Thyroid gland (tissue), 4 donors: ENCODE data around the gene SLC25A13. TPM values are rescaled to one million over a fixed set of nuclear protein-coding genes. Genes with fewer than 3 reads are reported as not detected.

Experiments
- DNase-seq, 2 donors: peaks; one replicate each; pipeline ENCODE4 v3.0.0-alpha.2; 2019
- H3K27ac ChIP-seq, 3 donors: fragments of 200-600 bp; sonication (generic); 1 replicate in 2 of 3; 2 replicates in 1 of 3; pipeline ENCODE4 v1.5.1; 2016 to 2019; ENCODE audit warnings: mild to moderate bottlenecking in 1 of 3, moderate library complexity in 1 of 3
- H3K27me3 ChIP-seq: fragments of 200-600 bp; sonication (generic); one replicate; pipeline ENCODE4 v1.5.1; 2019
- H3K36me3 ChIP-seq, 2 donors: fragments of 200-600 bp; sonication (generic); one replicate each; pipeline ENCODE4 v1.5.1; 2016 to 2019
- H3K4me1 ChIP-seq, 2 donors: fragments of 200-600 bp; sonication (generic); one replicate each; pipeline ENCODE4 v1.5.1; 2017 to 2019
- H3K4me3 ChIP-seq, 3 donors: fragments of 200-600 bp; sonication (generic); replicated peaks in 1 of 3; 1 replicate in 2 of 3; 2 replicates in 1 of 3; pipeline ENCODE4 v1.5.1; 2016; ENCODE audit warnings: mild to moderate bottlenecking in 1 of 3
- H3K9me3 ChIP-seq: fragments of 200-600 bp; sonication (generic); one replicate; pipeline ENCODE4 v1.5.1; 2017
- POLR2A ChIP-seq, 2 donors: fragments of 450-650 bp; IDR thresholded peaks; one replicate each; pipeline ENCODE4 v1.6.1; 2017; ENCODE audit warnings: antibody characterized with exemption in 2 of 2, mild to moderate bottlenecking in 2 of 2, moderate library complexity in 1 of 2
- WGBS, 2 donors: methylation state at CpG; one replicate each; pipeline ENCODE4 v1.1.5; 2017; 5-methylcytosine and 5-hydroxymethylcytosine counted together
- intact Hi-C: fragments of 100-400 bp; cut with DNase I; formaldehyde crosslinking; loops from one replicate; pipeline ENCODE4 v1.15.1; 2023
- total RNA-seq, 4 donors: library from RNA; depleted of rRNA; stranded (reverse); fragments of >200 nt; gene quantifications; one replicate each; pipeline ENCODE4 v1.2.3, GENCODE V29; 2016
- TF ChIP-seq, protein P1 (sequence below), 6 experiments: fragments of 200-600 bp in 3 of 6; fragments of 450-650 bp in 3 of 6; sonication (generic) in 3 of 6; IDR thresholded peaks; one replicate each; pipeline ENCODE4 v1.5.1; 2016 to 2019; ENCODE audit warnings: antibody characterized with exemption in 6 of 6, mild to moderate bottlenecking in 2 of 6, inconsistent platforms in 1 of 6, moderate library complexity in 1 of 6

SLC25A13 gene
- total RNA-seq, 4 donors from 2014 or later: 22.7 to 36.1 (median 30.2) TPM

DNA sequence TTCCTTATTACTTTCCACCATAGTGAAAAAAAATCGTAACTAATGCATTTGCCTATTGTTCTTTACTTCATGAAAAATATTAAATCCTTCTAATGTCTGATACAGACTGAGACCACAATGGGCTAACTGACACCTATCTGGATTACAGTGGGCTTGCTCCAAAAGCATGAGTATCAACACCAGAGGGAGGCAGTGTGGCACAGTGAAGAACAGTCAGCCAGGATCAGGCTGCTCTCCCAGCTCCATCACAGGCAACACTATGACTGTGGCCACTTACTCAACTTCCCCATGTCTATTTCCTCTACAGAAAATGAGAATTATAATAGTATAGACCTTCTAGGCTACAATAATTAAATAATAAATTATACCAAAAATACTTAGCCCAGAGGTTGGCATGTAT lies 97.2 kb downstream of the SLC25A13 start:
- 95 to 96% methylated on average over 1 of the region's 1 CpG for WGBS, 2 donors
- Histone ChIP-seq H3K27me3 (no peaks in the 10 kb centered on the region), H3K4me1 (peaks cover 10% of the 10 kb centered on the region in 2 donors), H3K36me3 (no peaks in the 10 kb centered on the region), H3K27ac (no peak overlapping the region), H3K4me3 (no peak overlapping the region), H3K9me3 (no peaks in the 10 kb centered on the region)
- intact Hi-C loops: no loop called here
- no peak for TF ChIP-seq POLR2A (IDR thresholded peaks at IDR 0.05)
- TF ChIP-seq, protein P1, sequence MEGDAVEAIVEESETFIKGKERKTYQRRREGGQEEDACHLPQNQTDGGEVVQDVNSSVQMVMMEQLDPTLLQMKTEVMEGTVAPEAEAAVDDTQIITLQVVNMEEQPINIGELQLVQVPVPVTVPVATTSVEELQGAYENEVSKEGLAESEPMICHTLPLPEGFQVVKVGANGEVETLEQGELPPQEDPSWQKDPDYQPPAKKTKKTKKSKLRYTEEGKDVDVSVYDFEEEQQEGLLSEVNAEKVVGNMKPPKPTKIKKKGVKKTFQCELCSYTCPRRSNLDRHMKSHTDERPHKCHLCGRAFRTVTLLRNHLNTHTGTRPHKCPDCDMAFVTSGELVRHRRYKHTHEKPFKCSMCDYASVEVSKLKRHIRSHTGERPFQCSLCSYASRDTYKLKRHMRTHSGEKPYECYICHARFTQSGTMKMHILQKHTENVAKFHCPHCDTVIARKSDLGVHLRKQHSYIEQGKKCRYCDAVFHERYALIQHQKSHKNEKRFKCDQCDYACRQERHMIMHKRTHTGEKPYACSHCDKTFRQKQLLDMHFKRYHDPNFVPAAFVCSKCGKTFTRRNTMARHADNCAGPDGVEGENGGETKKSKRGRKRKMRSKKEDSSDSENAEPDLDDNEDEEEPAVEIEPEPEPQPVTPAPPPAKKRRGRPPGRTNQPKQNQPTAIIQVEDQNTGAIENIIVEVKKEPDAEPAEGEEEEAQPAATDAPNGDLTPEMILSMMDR (IDR thresholded peaks at IDR 0.05): no peak
- DNase-seq: no peak

DNA sequence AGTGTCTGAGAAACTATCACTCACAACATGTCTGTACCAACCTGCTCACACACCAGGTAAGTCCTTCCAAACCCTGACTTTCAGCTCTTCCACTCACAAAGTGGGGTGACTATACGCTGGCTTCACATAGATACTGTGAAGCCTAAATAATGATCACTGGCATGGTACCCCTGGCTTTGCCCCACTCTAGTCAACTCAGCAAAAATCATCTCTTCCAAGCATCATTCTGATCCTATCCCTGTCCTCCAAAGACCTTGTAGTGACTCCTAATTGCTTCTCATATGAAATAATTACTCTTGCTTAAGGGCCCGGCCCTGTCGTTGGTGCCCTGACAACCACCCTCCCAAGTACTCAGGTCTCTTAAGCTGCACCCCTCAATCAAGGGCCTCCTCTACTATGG lies 97.8 kb downstream of the SLC25A13 start:
- TF ChIP-seq POLR2A (IDR thresholded peaks at IDR 0.05): no peak
- TF ChIP-seq, protein P1 (IDR thresholded peaks at IDR 0.05): no peak
- no peak overlapping the region for H3K4me3 ChIP-seq
- DNase-seq: no peak
- WGBS, 2 donors: 93 to 94% methylated on average over 3 of the region's 3 CpGs
- peaks cover 10 to 17% of the 10 kb centered on the region in 2 donors for H3K4me1 ChIP-seq
- H3K27me3 ChIP-seq: no peaks in the 10 kb centered on the region
- no peak overlapping the region for H3K27ac ChIP-seq
- no peaks in the 10 kb centered on the region for H3K9me3 ChIP-seq
- H3K36me3 ChIP-seq: no peaks in the 10 kb centered on the region
- intact Hi-C loops: no loop called here

DNA sequence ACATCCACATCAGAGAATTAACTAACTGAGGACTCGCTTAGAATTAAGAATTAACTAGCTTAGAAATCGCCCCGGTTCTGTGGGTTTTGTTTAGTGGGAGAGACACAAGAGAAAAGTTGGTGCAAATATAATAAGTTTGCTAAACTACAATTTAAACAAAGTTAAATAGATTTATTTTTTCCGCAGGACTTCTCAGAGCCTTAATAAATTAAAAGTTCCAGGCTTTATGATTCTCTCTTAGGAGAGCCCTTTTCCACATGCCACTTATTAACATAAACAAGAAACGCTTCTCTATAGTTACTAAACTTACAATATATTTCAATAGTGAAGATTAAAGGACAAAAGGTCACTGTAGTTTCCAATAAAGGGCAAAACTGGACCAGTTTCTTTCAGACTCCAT lies 100.0 kb downstream of the SLC25A13 start:
- Histone ChIP-seq H3K27ac (no peak overlapping the region), H3K9me3 (no peaks in the 10 kb centered on the region), H3K4me1 (peaks cover 10 to 17% of the 10 kb centered on the region in 2 donors), H3K36me3 (no peaks in the 10 kb centered on the region), H3K27me3 (no peaks in the 10 kb centered on the region), H3K4me3 (no peak overlapping the region)
- TF ChIP-seq, protein P1 (IDR thresholded peaks at IDR 0.05): no peak
- TF ChIP-seq POLR2A (IDR thresholded peaks at IDR 0.05): no peak
- no peak for DNase-seq
- intact Hi-C loops: no loop called here
- WGBS, 2 donors: 99% methylated on average over 5 of the region's 5 CpGs

DNA sequence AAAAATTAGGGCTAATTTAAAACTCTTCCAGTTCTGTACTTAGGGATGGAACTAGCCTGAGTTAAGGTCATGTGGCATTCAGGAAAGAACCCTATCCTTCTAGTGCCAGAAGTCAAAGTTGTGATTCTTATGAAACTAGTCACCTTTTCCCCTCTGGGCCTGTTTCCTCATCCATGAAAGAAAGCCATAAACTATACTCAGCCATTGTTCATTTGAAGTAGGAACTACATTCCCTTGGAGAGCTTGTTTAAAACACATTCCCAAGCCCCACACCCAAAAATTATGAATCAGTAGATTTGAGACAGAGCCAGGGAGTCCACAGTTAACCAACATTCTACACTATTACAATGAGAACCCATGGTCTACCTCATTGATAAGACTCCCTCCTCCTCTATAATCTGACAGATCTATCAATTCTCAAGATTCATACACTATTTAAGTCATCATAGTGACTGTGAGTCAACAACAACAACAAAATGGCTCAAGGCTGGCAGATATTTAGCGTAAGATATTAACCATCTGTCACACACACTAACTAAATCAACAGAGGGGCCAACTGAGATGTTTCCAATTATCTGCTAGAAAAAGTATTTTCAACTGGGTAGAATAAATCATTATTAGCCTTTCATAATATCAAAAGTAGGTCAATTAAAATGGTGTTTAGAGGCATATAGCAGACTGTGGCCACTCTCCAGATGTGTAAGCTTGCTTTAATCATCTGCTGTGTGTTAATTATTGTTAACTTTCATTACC lies 102.3 kb downstream of the SLC25A13 start:
- no peaks in the 10 kb centered on the region for H3K36me3 ChIP-seq
- no peaks in the 10 kb centered on the region for H3K9me3 ChIP-seq
- H3K4me3 ChIP-seq: no peak overlapping the region
- H3K27ac ChIP-seq: no peak overlapping the region
- 88 to 94% methylated on average over 1 of the region's 1 CpG for WGBS, 2 donors
- DNase-seq: no peak
- intact Hi-C loops: no loop called here
- TF ChIP-seq, protein P1 (IDR thresholded peaks at IDR 0.05): no peak
- TF ChIP-seq POLR2A (IDR thresholded peaks at IDR 0.05): no peak
- no peaks in the 10 kb centered on the region for H3K27me3 ChIP-seq
- peaks cover 10 to 17% of the 10 kb centered on the region in 2 donors for H3K4me1 ChIP-seq

DNA sequence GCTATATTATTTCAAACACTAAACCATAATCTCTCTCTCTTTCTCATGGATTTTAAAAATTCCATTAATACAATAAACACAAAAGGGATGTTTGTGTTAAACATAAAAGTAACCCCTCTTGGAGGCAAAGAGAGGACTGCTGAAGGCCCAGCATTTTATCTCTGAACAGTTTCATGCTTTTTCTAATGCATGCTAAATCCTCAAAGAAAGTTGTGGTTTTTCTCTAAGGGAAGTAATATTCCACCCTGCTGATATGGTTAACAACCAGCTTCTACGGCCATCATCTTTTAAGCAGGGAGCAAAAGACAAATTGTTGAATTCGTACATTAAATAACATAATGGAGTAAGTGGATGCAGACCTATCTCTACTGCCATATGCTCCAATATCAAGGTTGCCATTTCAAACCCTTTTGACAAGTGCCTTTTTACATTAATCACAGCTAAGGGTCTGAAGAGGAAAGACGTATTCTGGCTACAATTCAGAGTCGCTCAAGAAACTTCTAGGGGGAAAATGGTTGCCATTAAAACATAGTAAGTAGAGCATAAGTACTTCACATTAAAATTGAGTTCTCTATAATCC lies 103.1 kb downstream of the SLC25A13 start:
- intact Hi-C loops: no loop called here
- Histone ChIP-seq H3K27ac (no peak overlapping the region), H3K36me3 (no peaks in the 10 kb centered on the region), H3K4me3 (no peak overlapping the region), H3K27me3 (no peaks in the 10 kb centered on the region), H3K4me1 (peaks cover 10 to 17% of the 10 kb centered on the region in 2 donors), H3K9me3 (no peaks in the 10 kb centered on the region)
- TF ChIP-seq, protein P1 (IDR thresholded peaks at IDR 0.05): no peak
- TF ChIP-seq POLR2A (IDR thresholded peaks at IDR 0.05): no peak
- DNase-seq: no peak
- 71% methylated on average over 4 of the region's 4 CpGs for WGBS, 2 donors
